Endodermal cell (in vitro differentiated cells): ENCODE measurements around the gene ZNF594. TPM values are rescaled to one million over a fixed set of nuclear protein-coding genes. Genes with fewer than 3 reads are reported as not detected.
"Not testable (repeated sequence)": the region's sequence is repeated elsewhere in the genome, so short reads cannot be mapped to it uniquely, and the experiment has no call there.

Source experiments
- DNase-seq: peaks from one replicate; pipeline ENCODE4 v3.0.0-alpha.2; 2017
- H3K27ac ChIP-seq: 2 replicates; pipeline ENCODE4 v1.5.1; 2013; ENCODE audit warnings: mild to moderate bottlenecking, low read depth, low read length, moderate library complexity
- H3K27me3 ChIP-seq: 2 replicates; pipeline ENCODE4 v1.6.1; 2013; ENCODE audit warnings: mild to moderate bottlenecking, low read length, moderate library complexity; ENCODE audit not compliant: insufficient read depth, control insufficient read depth, poor library complexity, severe bottlenecking
- H3K36me3 ChIP-seq: 2 replicates; pipeline ENCODE4 v1.7.0; 2013; ENCODE audit warnings: mild to moderate bottlenecking, low read length, moderate library complexity; ENCODE audit not compliant: control insufficient read depth, insufficient read depth
- H3K4me1 ChIP-seq: one replicate; pipeline ENCODE4 v1.7.0; 2013; ENCODE audit warnings: low read length; ENCODE audit not compliant: control insufficient read depth, insufficient read depth
- H3K4me3 ChIP-seq: 2 replicates; pipeline ENCODE4 v1.5.1; 2013; ENCODE audit warnings: mild to moderate bottlenecking, low read length, moderate library complexity
- H3K9ac ChIP-seq: 2 replicates; pipeline ENCODE4 v1.6.1; 2013; ENCODE audit warnings: mild to moderate bottlenecking, low read length, moderate library complexity; ENCODE audit not compliant: poor library complexity, severe bottlenecking; ENCODE audit errors: extremely low read depth
- H3K9me3 ChIP-seq: 2 replicates; pipeline ENCODE4 v1.6.1; 2013; ENCODE audit warnings: mild to moderate bottlenecking, low read length, moderate library complexity; ENCODE audit not compliant: control insufficient read depth
- H3K27ac Mint-ChIP-seq: 2 replicates; pipeline ENCODE4 v1.8.0; 2020; ENCODE audit warnings: mixed read lengths
- H3K27me3 Mint-ChIP-seq: 2 replicates; pipeline ENCODE4 v1.8.0; 2021; ENCODE audit warnings: mild to moderate bottlenecking, mixed read lengths; ENCODE audit not compliant: insufficient read depth
- H3K36me3 Mint-ChIP-seq: 2 replicates; pipeline ENCODE4 v1.8.0; 2020; ENCODE audit warnings: low read depth, mixed read lengths
- H3K4me1 Mint-ChIP-seq: 2 replicates; pipeline ENCODE4 v1.8.0; 2020; ENCODE audit warnings: mixed read lengths
- H3K4me3 Mint-ChIP-seq: 2 replicates; pipeline ENCODE4 v1.8.0; 2020; ENCODE audit warnings: mild to moderate bottlenecking, moderate library complexity, mixed read lengths
- H3K9me3 Mint-ChIP-seq: 2 replicates; pipeline ENCODE4 v1.8.0; 2020; ENCODE audit warnings: mild to moderate bottlenecking, mixed read lengths
- WGBS, 2 experiments: methylation state at CpG; one replicate each; pipeline versions ENCODE4 v1.1.5 to v1.1.7; 2013; ENCODE audit warnings: missing lambda C conversion rate in 2 of 2, mixed read lengths in 1 of 2; ENCODE audit not compliant: insufficient coverage in 1 of 2, insufficient read length in 1 of 2; 5-methylcytosine and 5-hydroxymethylcytosine counted together
- total RNA-seq, 2 donors: library from RNA; stranded (reverse); fragmentation: NEBNext Ultra II Directional in 1 of 2; extraction: Animal tissue kit (Norgen Biotek cat#: 25700) in 1 of 2; gene quantifications; 2 replicates in 1 of 2; 3 replicates in 1 of 2; pipeline ENCODE4 v1.2.1, GENCODE V29; 2021
- TF ChIP-seq, protein P1 (sequence below): fragments of 200-600 bp; sonication (generic); conservative IDR thresholded peaks from 2 replicates; pipeline ENCODE4 v1.5.0; 2021; ENCODE audit warnings: antibody characterized with exemption, mild to moderate bottlenecking

Gene ZNF594
- total RNA-seq, 2 donors from 2014 or later = 13.9 to 15.5 TPM

DNA sequence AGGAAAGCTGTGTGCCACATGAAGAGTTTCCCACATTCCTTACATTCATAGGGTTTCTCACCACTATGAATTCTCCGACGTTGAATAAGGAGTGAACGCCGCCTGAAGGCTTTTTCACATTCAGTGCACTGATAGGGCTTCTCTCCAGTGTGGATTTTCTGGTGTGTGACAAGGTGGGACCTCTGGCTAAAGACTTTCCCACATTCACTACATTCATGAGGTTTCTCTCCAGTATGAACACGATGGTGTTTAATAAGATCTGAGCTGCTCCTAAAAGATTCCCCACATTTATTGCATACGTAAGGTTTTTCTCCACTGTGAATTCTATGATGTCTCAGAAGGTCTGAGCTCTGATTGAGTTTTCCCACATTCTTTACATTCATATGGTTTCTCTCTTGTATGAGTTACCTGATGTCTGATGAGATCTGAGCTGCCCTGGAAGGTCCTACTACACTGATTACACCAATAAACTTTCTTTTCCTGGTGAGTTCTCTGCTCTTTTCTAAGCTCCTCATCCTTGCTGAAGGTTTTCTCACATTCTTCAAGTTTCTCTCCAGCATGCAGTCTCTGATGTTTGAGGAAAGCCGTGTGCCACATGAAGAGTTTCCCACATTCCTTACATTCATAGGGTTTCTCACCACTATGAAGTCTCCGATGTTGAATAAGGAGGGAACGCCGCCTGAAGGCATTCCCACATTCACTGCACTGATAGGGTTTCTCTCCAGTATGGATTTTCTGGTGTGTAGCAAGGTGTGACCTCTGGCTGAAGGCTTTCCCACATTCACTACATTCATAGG, 10.0 kb downstream of the ZNF594 start:
- Histone ChIP-seq H3K27ac (no peak overlapping the region), H3K4me3 (peak overlapping the region; percentile 82), H3K27me3 (no peaks in the 10 kb centered on the region), H3K36me3 (peaks cover 34% of the 10 kb centered on the region), H3K9me3 (peaks cover 98% of the 10 kb centered on the region), H3K9ac (no peak overlapping the region), H3K4me1 (no peaks in the 10 kb centered on the region)
- H3K9me3 Mint-ChIP-seq = peaks cover 96% of the 10 kb centered on the region
- peak; percentile 3 for DNase-seq
- H3K4me3 Mint-ChIP-seq = no peak overlapping the region
- H3K27me3 Mint-ChIP-seq = no peaks in the 10 kb centered on the region
- WGBS, 2 experiments = 88 to 97% methylated on average over 5 to 10 of the region's 10 CpGs
- peaks cover 75% of the 10 kb centered on the region for H3K36me3 Mint-ChIP-seq
- H3K27ac Mint-ChIP-seq = no peak overlapping the region
- no peaks in the 10 kb centered on the region for H3K4me1 Mint-ChIP-seq
- TF ChIP-seq, protein P1, sequence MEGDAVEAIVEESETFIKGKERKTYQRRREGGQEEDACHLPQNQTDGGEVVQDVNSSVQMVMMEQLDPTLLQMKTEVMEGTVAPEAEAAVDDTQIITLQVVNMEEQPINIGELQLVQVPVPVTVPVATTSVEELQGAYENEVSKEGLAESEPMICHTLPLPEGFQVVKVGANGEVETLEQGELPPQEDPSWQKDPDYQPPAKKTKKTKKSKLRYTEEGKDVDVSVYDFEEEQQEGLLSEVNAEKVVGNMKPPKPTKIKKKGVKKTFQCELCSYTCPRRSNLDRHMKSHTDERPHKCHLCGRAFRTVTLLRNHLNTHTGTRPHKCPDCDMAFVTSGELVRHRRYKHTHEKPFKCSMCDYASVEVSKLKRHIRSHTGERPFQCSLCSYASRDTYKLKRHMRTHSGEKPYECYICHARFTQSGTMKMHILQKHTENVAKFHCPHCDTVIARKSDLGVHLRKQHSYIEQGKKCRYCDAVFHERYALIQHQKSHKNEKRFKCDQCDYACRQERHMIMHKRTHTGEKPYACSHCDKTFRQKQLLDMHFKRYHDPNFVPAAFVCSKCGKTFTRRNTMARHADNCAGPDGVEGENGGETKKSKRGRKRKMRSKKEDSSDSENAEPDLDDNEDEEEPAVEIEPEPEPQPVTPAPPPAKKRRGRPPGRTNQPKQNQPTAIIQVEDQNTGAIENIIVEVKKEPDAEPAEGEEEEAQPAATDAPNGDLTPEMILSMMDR = no peak

DNA sequence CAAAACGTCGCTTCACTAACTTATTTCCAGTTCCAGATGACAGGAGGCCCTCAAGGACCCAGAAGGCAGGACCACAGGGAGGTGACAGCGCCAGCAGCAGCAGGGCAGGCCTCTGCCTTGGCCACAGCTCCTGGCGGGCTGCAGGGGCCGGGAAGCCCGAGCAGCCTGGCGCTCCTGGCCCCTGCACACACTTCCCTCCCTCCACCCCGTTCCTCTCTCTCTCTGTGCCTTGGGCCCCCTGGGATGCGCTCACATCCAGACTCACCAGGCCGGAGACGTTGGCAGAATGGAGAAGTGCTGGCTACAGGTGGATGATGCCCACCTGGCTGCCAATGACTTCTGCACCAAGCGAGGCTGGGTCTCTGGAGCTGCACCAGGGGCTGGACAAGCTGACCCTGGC, 12.7 kb downstream of the ZNF594 start:
- H3K36me3 ChIP-seq = peaks cover 32% of the 10 kb centered on the region

DNA sequence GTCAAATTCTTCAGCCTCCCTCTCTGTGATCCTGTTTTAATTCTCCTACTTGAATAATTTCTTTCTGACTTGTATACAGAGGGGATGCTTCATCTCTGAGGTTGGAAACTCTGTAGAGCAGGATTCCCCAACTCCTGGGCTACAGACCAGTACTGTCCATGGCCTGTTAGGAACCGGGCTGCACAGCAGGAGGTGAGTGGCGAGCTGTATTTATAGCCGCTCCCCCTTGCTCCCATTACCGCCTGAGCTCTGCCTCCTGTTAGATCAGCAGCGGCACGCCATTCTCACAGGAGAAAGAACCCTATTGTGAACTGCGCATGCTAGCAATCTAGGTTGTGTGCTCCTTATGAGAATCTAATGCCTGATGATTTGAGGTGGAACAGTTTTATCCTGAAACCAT, 16.6 kb downstream of the ZNF594 start:
- H3K4me1 Mint-ChIP-seq, H3K27me3 Mint-ChIP-seq, H3K9ac ChIP-seq, H3K4me3 ChIP-seq, H3K4me3 Mint-ChIP-seq, H3K4me1 ChIP-seq, H3K27ac ChIP-seq, H3K27me3 ChIP-seq, H3K27ac Mint-ChIP-seq, DNase-seq: not testable (repeated sequence)
- Mint-ChIP-seq H3K9me3 (peaks cover 50% of the 10 kb centered on the region), H3K36me3 (peaks cover 37% of the 10 kb centered on the region)
- Histone ChIP-seq H3K36me3 (peaks cover 16% of the 10 kb centered on the region), H3K9me3 (peaks cover 49% of the 10 kb centered on the region)
- WGBS, 2 experiments = 89 to 91% methylated on average over 4 to 7 of the region's 7 CpGs

More for the DNA sequence above, 12.7 kb downstream of the ZNF594 start:
- Mint-ChIP-seq H3K27ac (no peak overlapping the region), H3K27me3 (no peaks in the 10 kb centered on the region), H3K4me3 (no peak overlapping the region), H3K4me1 (no peaks in the 10 kb centered on the region), H3K36me3 (peaks cover 71% of the 10 kb centered on the region), H3K9me3 (peaks cover 90% of the 10 kb centered on the region)
- H3K27ac ChIP-seq = no peak overlapping the region
- no peak overlapping the region for H3K9ac ChIP-seq
- no peaks in the 10 kb centered on the region for H3K4me1 ChIP-seq
- TF ChIP-seq, protein P1 = no peak
- H3K27me3 ChIP-seq = no peaks in the 10 kb centered on the region
- H3K4me3 ChIP-seq = no peak overlapping the region
- peaks cover 89% of the 10 kb centered on the region for H3K9me3 ChIP-seq
- 94 to 100% methylated on average over 3 to 12 of the region's 12 CpGs for WGBS, 2 experiments
- DNase-seq = no peak

DNA sequence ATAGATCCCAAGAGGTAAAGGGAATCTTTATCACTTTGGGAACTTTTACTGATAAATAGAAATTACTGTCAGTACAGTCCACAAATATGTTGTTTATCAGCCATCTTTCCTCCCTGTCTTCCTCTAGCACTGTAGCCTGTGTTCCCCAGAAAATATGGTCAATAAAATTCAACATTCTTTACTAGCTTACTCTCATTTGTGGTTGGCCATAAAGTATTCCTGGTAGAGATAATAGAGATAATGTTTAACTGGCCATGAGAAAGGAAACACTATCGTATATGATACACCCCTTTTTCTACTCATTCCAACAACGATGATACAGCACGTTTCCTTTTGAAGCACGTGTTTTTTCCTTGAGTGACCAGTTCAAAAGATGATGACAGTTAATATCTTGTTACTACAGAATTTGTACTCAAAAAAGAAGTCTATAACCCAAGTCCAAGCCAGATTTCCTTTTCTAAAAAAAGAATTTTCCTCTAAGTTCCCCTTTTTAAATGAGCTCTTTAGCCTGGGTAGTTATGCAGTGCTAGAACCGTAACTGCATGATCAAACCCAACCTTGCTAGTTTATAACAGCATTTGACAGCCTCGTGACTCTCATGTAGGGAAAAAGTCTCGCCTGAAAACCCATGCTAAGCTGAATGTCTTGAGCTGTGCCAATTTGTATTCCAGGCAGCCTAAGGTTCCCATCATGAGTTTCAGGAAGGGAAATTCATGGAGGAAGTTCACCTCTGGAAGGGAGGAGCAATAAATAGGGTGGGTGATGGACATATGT, 25.7 kb downstream of the ZNF594 start:
- not testable (repeated sequence) for H3K9ac ChIP-seq, H3K9me3 ChIP-seq, H3K4me1 Mint-ChIP-seq, H3K4me3 Mint-ChIP-seq, H3K36me3 ChIP-seq, H3K27ac ChIP-seq, H3K27ac Mint-ChIP-seq, H3K4me3 ChIP-seq, DNase-seq, H3K4me1 ChIP-seq, H3K9me3 Mint-ChIP-seq, H3K27me3 ChIP-seq, H3K36me3 Mint-ChIP-seq
- 89 to 91% methylated on average over 3 of the region's 7 CpGs for WGBS, 2 experiments
- H3K27me3 Mint-ChIP-seq = peaks cover 19% of the 10 kb centered on the region
